GM12878 (cell line): ENCODE results near the gene WNT5A. TPM values are rescaled to one million over a fixed set of nuclear protein-coding genes. Genes with fewer than 3 reads are reported as not detected.

Source experiments
- ATAC-seq: fragments of 200-7000 bp; cut with Tn5 transposase; 3 replicates; pipeline ENCODE4 v1.9.1; 2020; ENCODE audit warnings: mild to moderate bottlenecking, moderate library complexity
- BruUV-seq: library from RNA; stranded (reverse); fragments of 400-500 nt; replicated peaks from 2 replicates; lab custom pipeline; 2021; lab: Mats Ljungman, UMichigan
- CTCF ChIA-PET: fragments of 300-600 bp; sonication (Branson Sonifier 250); formaldehyde crosslinking; extraction: SDS; loops from one replicate; lab custom pipeline; 2021; ENCODE audit warnings: inconsistent platforms; lab: Yijun Ruan, JAX
- POLR2A ChIA-PET: fragments of 350-600 bp; formaldehyde crosslinking; extraction: SDS; loops from one replicate; lab custom pipeline; 2021; ENCODE audit warnings: inconsistent platforms; lab: Charles Lee
- RAD21 ChIA-PET: fragments of 300-600 bp; sonication (Branson Sonifier 250); formaldehyde crosslinking; loops from one replicate; lab custom pipeline; 2023; ENCODE audit warnings: antibody characterized with exemption; ENCODE audit not compliant: unreplicated experiment; lab: Charles Lee
- SMC1A ChIA-PET: fragments of 300-600 bp; sonication (Branson Sonifier 250); formaldehyde crosslinking; loops from one replicate; lab custom pipeline; 2023; ENCODE audit not compliant: unreplicated experiment, uncharacterized antibody; lab: Charles Lee
- DNase-seq: peaks from one replicate; pipeline ENCODE4 v3.0.0-alpha.2; 2011; ENCODE audit warnings: low read depth, low spot score
- FAIRE-seq: peaks from 3 replicates; lab custom pipeline; 2011; peaks lifted over from hg19 to GRCh38; lab: Jason Lieb, UNC
- H2AFZ ChIP-seq: 2 replicates; pipeline ENCODE4 v1.6.0; 2011; ENCODE audit warnings: low read depth, low read length, control low read depth; ENCODE audit not compliant: control insufficient read depth
- H3K27ac ChIP-seq: 2 replicates; pipeline ENCODE4 v1.5.1; 2011; ENCODE audit warnings: control low read depth; ENCODE audit not compliant: control insufficient read depth, insufficient read depth
- H3K27me3 ChIP-seq, 2 experiments: replicated peaks in 1 of 2; 2 replicates each; pipeline versions ENCODE4 v1.6.0 to v1.6.1; 2011; ENCODE audit warnings: low read length in 1 of 2; ENCODE audit not compliant: control insufficient read depth in 2 of 2, insufficient read depth in 2 of 2
- H3K36me3 ChIP-seq, 2 experiments: 2 replicates each; pipeline ENCODE4 v1.5.1; 2011; ENCODE audit warnings: low read length in 1 of 2; ENCODE audit not compliant: control insufficient read depth in 2 of 2, insufficient read depth in 2 of 2
- H3K4me1 ChIP-seq: 2 replicates; pipeline ENCODE4 v1.6.1; 2011; ENCODE audit warnings: mild to moderate bottlenecking, low read length, moderate library complexity, mixed read lengths; ENCODE audit not compliant: control insufficient read depth, insufficient read depth
- H3K4me2 ChIP-seq: 2 replicates; pipeline ENCODE4 v1.6.0; 2011; ENCODE audit warnings: control low read depth; ENCODE audit not compliant: control insufficient read depth, insufficient read depth
- H3K4me3 ChIP-seq: fragments of 200-600 bp; sonication (generic); 2 replicates; pipeline ENCODE4 v1.5.1; 2016
- H3K79me2 ChIP-seq: 2 replicates; pipeline ENCODE4 v1.6.0; 2011; ENCODE audit warnings: low read length; ENCODE audit not compliant: control insufficient read depth, insufficient read depth
- H3K9ac ChIP-seq: 2 replicates; pipeline ENCODE4 v1.8.0; 2011; ENCODE audit warnings: low read length, control low read depth, mixed read lengths; ENCODE audit not compliant: control insufficient read depth, insufficient read depth
- H3K9me3 ChIP-seq: replicated peaks from 3 replicates; pipeline ENCODE4 v1.5.1; 2011; ENCODE audit warnings: mild to moderate bottlenecking, low read length; ENCODE audit not compliant: control insufficient read depth, insufficient read depth
- H4K20me1 ChIP-seq: 2 replicates; pipeline ENCODE4 v1.6.0; 2011; ENCODE audit not compliant: control insufficient read depth, insufficient read depth
- CBX3 ChIP-seq: fragments of 200-600 bp; sonication (generic); IDR thresholded peaks from 2 replicates; pipeline ENCODE4 v1.6.1; 2016; ENCODE audit warnings: low read depth, borderline replicate concordance
- CHD1 ChIP-seq: IDR thresholded peaks from 2 replicates; pipeline ENCODE4 v1.6.1; 2012; ENCODE audit warnings: low read depth, low read length, improper control_type of control experiment
- IKZF1 ChIP-seq: fragments of 450-650 bp; conservative IDR thresholded peaks from 2 replicates; pipeline ENCODE4 v1.6.1; 2017; ENCODE audit warnings: antibody characterized with exemption, mild to moderate bottlenecking
- IRF4 ChIP-seq: IDR thresholded peaks from 2 replicates; pipeline ENCODE4 v1.6.1; 2011; ENCODE audit warnings: low read depth, low read length
- KLF5 ChIP-seq: fragments of 450-650 bp; IDR thresholded peaks from 2 replicates; pipeline ENCODE4 v1.6.1; 2014; ENCODE audit warnings: mild to moderate bottlenecking; ENCODE audit not compliant: partially characterized antibody
- MEF2B ChIP-seq: fragments of 450-650 bp; IDR thresholded peaks from 2 replicates; pipeline ENCODE4 v1.6.1; 2018; ENCODE audit warnings: mild to moderate bottlenecking, moderate library complexity; ENCODE audit not compliant: partially characterized antibody, poor library complexity, severe bottlenecking
- RBBP5 ChIP-seq: fragments of 200-600 bp; sonication (generic); conservative IDR thresholded peaks from 2 replicates; pipeline ENCODE4 v1.6.1; 2016
- RFX5 ChIP-seq: IDR thresholded peaks from 2 replicates; pipeline ENCODE4 v1.6.1; 2011; ENCODE audit warnings: low read depth, low read length, improper control_type of control experiment
- RUNX3 ChIP-seq: IDR thresholded peaks from 2 replicates; pipeline ENCODE4 v1.6.1; 2012; ENCODE audit warnings: low read length, inconsistent platforms
- SIN3A ChIP-seq: IDR thresholded peaks from 2 replicates; pipeline ENCODE4 v1.6.1; 2012; ENCODE audit warnings: low read depth, low read length, improper control_type of control experiment
- SIX5 ChIP-seq: IDR thresholded peaks from 2 replicates; pipeline ENCODE4 v1.6.1; 2011; ENCODE audit warnings: mild to moderate bottlenecking, low read depth, low read length, moderate library complexity; ENCODE audit not compliant: severe bottlenecking
- SMC3 ChIP-seq: IDR thresholded peaks from 2 replicates; pipeline ENCODE4 v1.6.1; 2011; ENCODE audit warnings: low read length, improper control_type of control experiment, borderline replicate concordance
- SREBF1 ChIP-seq: IDR thresholded peaks from 2 replicates; pipeline ENCODE4 v1.6.1; 2012; ENCODE audit warnings: mild to moderate bottlenecking, low read length
- WGBS: methylation state at CpG from one replicate; pipeline ENCODE4 v1.1.6; 2016; ENCODE audit warnings: low lambda C conversion rate; ENCODE audit not compliant: insufficient replicate concordance, insufficient coverage; ENCODE audit errors: missing lambda C conversion rate; 5-methylcytosine and 5-hydroxymethylcytosine counted together
- in situ Hi-C: fragments of 300-500 bp; cut with MboI; formaldehyde crosslinking; loops from 9 replicates; pipeline ENCODE4 v1.14.3; 2018; ENCODE audit warnings: mixed read lengths
- intact Hi-C: fragments of 100-400 bp; cut with micrococcal nuclease; formaldehyde crosslinking; loops from one replicate; pipeline ENCODE4 v1.14.2; 2022; ENCODE audit not compliant: unreplicated experiment
- polyA plus RNA-seq, 11 experiments: library from polyadenylated mRNA; depleted of rRNA in 4 of 11; unstranded in 6 of 11; stranded (reverse) in 5 of 11; fragments of >200 nt; fragmentation: Nextera tagmentation in 4 of 11; fragmentation: Illumina TruSeq in 1 of 11; extraction: Ambion mirVana in 4 of 11; extraction: Trizol in 1 of 11; gene quantifications; 1 replicate in 1 of 11; 2 replicates in 10 of 11; pipeline versions ENCODE4 v1.2.1 to v1.2.3, GENCODE V29; 2011 to 2016; ENCODE audit warnings: inconsistent platforms in 2 of 11, missing spikeins in 2 of 11, low read depth in 1 of 11
- total RNA-seq, 4 experiments: library from RNA; depleted of rRNA in 3 of 4; stranded (reverse); fragments of >200 nt in 3 of 4; fragmentation: Illumina TruSeq in 1 of 4; extraction: Trizol in 1 of 4; gene quantifications; 2 replicates each; pipeline versions ENCODE4 v1.2.1 to v1.2.3, GENCODE V29; 2013 to 2021
- TF ChIP-seq, protein P1 (sequence below): IDR thresholded peaks from 2 replicates; pipeline ENCODE4 v1.6.1; 2012; ENCODE audit warnings: low read depth, low read length, improper control_type of control experiment

Gene WNT5A
- total and polyA plus RNA-seq, 10 of the 15 experiments (the other 5 are each of a cell fraction or from before 2014, with no cell fraction given): 0.06 to 2.8 (median 0.39) TPM

- no peak overlapping the region for H2AFZ ChIP-seq
- ATAC-seq (no peak), FAIRE-seq (no peak)
Observed at GRCh38 chr3:55514962-55515361, 27.9 kb upstream of the WNT5A start.

More at GRCh38 chr3:55514962-55515361, 27.9 kb upstream of the WNT5A start:
- no peaks in the 10 kb centered on the region for H3K79me2 ChIP-seq
- no peak overlapping the region for H3K9ac ChIP-seq
- no TSS peak for BruUV-seq
- no peaks in the 10 kb centered on the region for H3K36me3 ChIP-seq
- intact Hi-C loops (loop anchor here (5.0 kb wide), 1 partner anchor 92 kb away; no protein-coding TSS in a partner anchor), in situ Hi-C loops (no loop called here)
- no peak for DNase-seq
- TF ChIP-seq RBBP5: no peak
- no peak for TF ChIP-seq IKZF1
- no peak for TF ChIP-seq SIX5
- no peak for TF ChIP-seq KLF5
- TF ChIP-seq RFX5: no peak
- no peak for TF ChIP-seq SREBF1
- no peak for TF ChIP-seq CHD1
- TF ChIP-seq CBX3: no peak
- TF ChIP-seq IRF4: no peak
- no peak for TF ChIP-seq SIN3A
- TF ChIP-seq, protein P1, sequence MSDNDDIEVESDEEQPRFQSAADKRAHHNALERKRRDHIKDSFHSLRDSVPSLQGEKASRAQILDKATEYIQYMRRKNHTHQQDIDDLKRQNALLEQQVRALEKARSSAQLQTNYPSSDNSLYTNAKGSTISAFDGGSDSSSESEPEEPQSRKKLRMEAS: no peak
- TF ChIP-seq MEF2B: no peak
- TF ChIP-seq SMC3: no peak
- TF ChIP-seq RUNX3: no peak
- no peak overlapping the region for H3K4me2 ChIP-seq
- H3K9me3 ChIP-seq: no peaks in the 10 kb centered on the region
- 42% methylated on average over 3 of the region's 3 CpGs for WGBS
- SMC1A ChIA-PET: interaction anchor here (0.7 to 1.3 kb wide), 5 partner anchors 9 to 206 kb away, joined by 3 read pairs; no protein-coding TSS in a partner anchor
- H4K20me1 ChIP-seq: no peaks in the 10 kb centered on the region
- H3K4me1 ChIP-seq: no peaks in the 10 kb centered on the region
- RAD21 ChIA-PET: no interaction called here
- peaks cover 0 to 2% of the 10 kb centered on the region in 2 experiments; a peak in 1 of 4 replicates for H3K27me3 ChIP-seq
- no peak overlapping the region for H3K4me3 ChIP-seq
- CTCF ChIA-PET: interaction anchor here (1.1 kb wide), 1 partner anchor 207 kb away, joined by 3 read pairs; no protein-coding TSS in a partner anchor
- POLR2A ChIA-PET: no interaction called here
- no peak overlapping the region for H3K27ac ChIP-seq
